Measurements from ENCODE around the gene STRN. TPM values are rescaled to one million over a fixed set of nuclear protein-coding genes. Genes with fewer than 3 reads are reported as not detected.

STRN gene
- total RNA-seq, 1 donor from 2014 or later: 33.1 TPM

- Histone ChIP-seq H3K9me3 (no peaks in the 10 kb centered on the region), H3K4me3 (no peak overlapping the region), H3K27ac (no peak overlapping the region), H3K27me3 (no peaks in the 10 kb centered on the region), H3K4me1 (no peaks in the 10 kb centered on the region), H3K36me3 (no peaks in the 10 kb centered on the region)
- ATAC-seq (no peak), DNase-seq (no peak)
- intact Hi-C loops (cut with DNase I): no loop called here
- TF ChIP-seq CTCF (IDR thresholded peaks at IDR 0.05): no peak
Observed at GRCh38 chr2:36824273-36824672, 142.1 kb downstream of the STRN start.

- DNase-seq (no peak), ATAC-seq (no peak)
- H3K4me1 ChIP-seq: no peaks in the 10 kb centered on the region
- TF ChIP-seq CTCF (IDR thresholded peaks at IDR 0.05): no peak
- no peaks in the 10 kb centered on the region for H3K27me3 ChIP-seq
- no peaks in the 10 kb centered on the region for H3K36me3 ChIP-seq
- no peaks in the 10 kb centered on the region for H3K9me3 ChIP-seq
- H3K27ac ChIP-seq: no peak overlapping the region
- H3K4me3 ChIP-seq: no peak overlapping the region
- intact Hi-C loops (cut with DNase I): no loop called here
Observed at GRCh38 chr2:36823862-36824261, 142.5 kb downstream of the STRN start.

- no peak for TF ChIP-seq CTCF (IDR thresholded peaks at IDR 0.05)
- H3K4me1 ChIP-seq: no peaks in the 10 kb centered on the region
- H3K27ac ChIP-seq: no peak overlapping the region
- no peaks in the 10 kb centered on the region for H3K9me3 ChIP-seq
- no peak for ATAC-seq
- H3K27me3 ChIP-seq: no peaks in the 10 kb centered on the region
- DNase-seq: no peak
- intact Hi-C loops (cut with DNase I): no loop called here
- no peaks in the 10 kb centered on the region for H3K36me3 ChIP-seq
- H3K4me3 ChIP-seq: no peak overlapping the region
Observed at GRCh38 chr2:36820942-36821605, 145.3 kb downstream of the STRN start.

GRCh38 chr2:36819095-36819711 is 147.1 kb downstream of the STRN start:
- DNase-seq (no peak), ATAC-seq (no peak)
- no peak for TF ChIP-seq CTCF (IDR thresholded peaks at IDR 0.05)
- H3K27ac ChIP-seq: no peak overlapping the region
- H3K4me1 ChIP-seq: no peaks in the 10 kb centered on the region
- no peak overlapping the region for H3K4me3 ChIP-seq
- intact Hi-C loops (cut with DNase I): no loop called here
- H3K27me3 ChIP-seq: no peaks in the 10 kb centered on the region
- no peaks in the 10 kb centered on the region for H3K9me3 ChIP-seq
- H3K36me3 ChIP-seq: no peaks in the 10 kb centered on the region

GRCh38 chr2:36818542-36818941 is 147.8 kb downstream of the STRN start:
- no peak for ATAC-seq

More at GRCh38 chr2:36818542-36818941, 147.8 kb downstream of the STRN start:
- DNase-seq: no peak
- no peak overlapping the region for H3K4me3 ChIP-seq
- H3K27me3 ChIP-seq: no peaks in the 10 kb centered on the region
- H3K4me1 ChIP-seq: no peaks in the 10 kb centered on the region
- TF ChIP-seq CTCF (IDR thresholded peaks at IDR 0.05): no peak
- intact Hi-C loops (cut with DNase I): no loop called here
- no peaks in the 10 kb centered on the region for H3K9me3 ChIP-seq
- no peaks in the 10 kb centered on the region for H3K36me3 ChIP-seq
- no peak overlapping the region for H3K27ac ChIP-seq

Data from upper lobe of right lung (tissue), 1 donor.